Muscle layer of duodenum (tissue), 2 donors: ENCODE data around the gene GALNT18.

Source experiments
- H3K27ac ChIP-seq: one replicate; pipeline ENCODE4 v1.7.0; 2013; ENCODE audit warnings: mild to moderate bottlenecking, low read length
- H3K27me3 ChIP-seq: one replicate; pipeline ENCODE4 v1.7.0; 2013; ENCODE audit warnings: low read depth, mild to moderate bottlenecking, control low read depth, low read length
- H3K36me3 ChIP-seq, 2 donors: one replicate each; pipeline ENCODE4 v1.7.0; 2013; ENCODE audit warnings: low read length in 2 of 2, control low read depth in 1 of 2, mild to moderate bottlenecking in 1 of 2; ENCODE audit not compliant: insufficient read depth in 2 of 2, control insufficient read depth in 1 of 2
- H3K4me1 ChIP-seq, 2 donors: one replicate each; pipeline ENCODE4 v1.7.0; 2013; ENCODE audit warnings: low read length in 2 of 2, mild to moderate bottlenecking in 2 of 2, control low read depth in 1 of 2, moderate library complexity in 1 of 2; ENCODE audit not compliant: insufficient read depth in 2 of 2, control insufficient read depth in 1 of 2
- H3K4me3 ChIP-seq, 2 donors: one replicate each; pipeline ENCODE4 v1.7.0; 2013; ENCODE audit warnings: low read length in 2 of 2, low read depth in 1 of 2, mild to moderate bottlenecking in 1 of 2
- H3K9me3 ChIP-seq, 2 donors: one replicate each; pipeline ENCODE4 v1.7.0; 2013; ENCODE audit warnings: low read length in 2 of 2, control low read depth in 1 of 2, mild to moderate bottlenecking in 1 of 2; ENCODE audit not compliant: control insufficient read depth in 1 of 2
- donor health status: healthy.

The GALNT18 gene

GRCh38 chr11:11391796-11392463 lies 229.9 kb downstream of the GALNT18 start:
- H3K4me1 ChIP-seq: peaks cover 4 to 7% of the 10 kb centered on the region in 2 donors
- H3K27ac ChIP-seq: no peak overlapping the region
- H3K36me3 ChIP-seq: no peaks in the 10 kb centered on the region
- H3K27me3 ChIP-seq: no peaks in the 10 kb centered on the region
- no peaks in the 10 kb centered on the region for H3K9me3 ChIP-seq
- no peak overlapping the region for H3K4me3 ChIP-seq

- Histone ChIP-seq H3K27me3 (no peaks in the 10 kb centered on the region), H3K4me3 (no peak overlapping the region), H3K36me3 (no peaks in the 10 kb centered on the region), H3K9me3 (no peaks in the 10 kb centered on the region), H3K27ac (no peak overlapping the region), H3K4me1 (peaks cover 0 to 7% of the 10 kb centered on the region in 2 donors)
These were observed 230.6 kb downstream of the GALNT18 start for GRCh38 chr11:11391169-11391568.

GRCh38 chr11:11390068-11390771 lies 231.6 kb downstream of the GALNT18 start:
- no peaks in the 10 kb centered on the region for H3K27me3 ChIP-seq
- peaks cover 0 to 7% of the 10 kb centered on the region in 2 donors for H3K4me1 ChIP-seq
- no peak overlapping the region for H3K4me3 ChIP-seq
- no peaks in the 10 kb centered on the region for H3K36me3 ChIP-seq
- H3K27ac ChIP-seq: no peak overlapping the region
- no peaks in the 10 kb centered on the region for H3K9me3 ChIP-seq

- no peak overlapping the region for H3K4me3 ChIP-seq
- H3K36me3 ChIP-seq: no peaks in the 10 kb centered on the region
- H3K27me3 ChIP-seq: no peaks in the 10 kb centered on the region
- H3K4me1 ChIP-seq: peaks cover 0 to 7% of the 10 kb centered on the region in 2 donors
- H3K9me3 ChIP-seq: no peaks in the 10 kb centered on the region
- H3K27ac ChIP-seq: no peak overlapping the region
These were observed 232.6 kb downstream of the GALNT18 start for GRCh38 chr11:11389238-11389637.

GRCh38 chr11:11387622-11388305 lies 234.0 kb downstream of the GALNT18 start:
- no peaks in the 10 kb centered on the region for H3K9me3 ChIP-seq
- peaks cover 0 to 7% of the 10 kb centered on the region in 2 donors for H3K4me1 ChIP-seq
- H3K27ac ChIP-seq: no peak overlapping the region
- H3K4me3 ChIP-seq: no peak overlapping the region
- no peaks in the 10 kb centered on the region for H3K27me3 ChIP-seq
- H3K36me3 ChIP-seq: no peaks in the 10 kb centered on the region

GRCh38 chr11:11387207-11387606 lies 234.6 kb downstream of the GALNT18 start:
- H3K27ac ChIP-seq: no peak overlapping the region
- H3K4me1 ChIP-seq: peaks cover 0 to 7% of the 10 kb centered on the region in 2 donors
- no peak overlapping the region for H3K4me3 ChIP-seq
- no peaks in the 10 kb centered on the region for H3K36me3 ChIP-seq
- H3K27me3 ChIP-seq: no peaks in the 10 kb centered on the region
- H3K9me3 ChIP-seq: no peaks in the 10 kb centered on the region

GRCh38 chr11:11384829-11385228 lies 237.0 kb downstream of the GALNT18 start:
- Histone ChIP-seq H3K27me3 (no peaks in the 10 kb centered on the region), H3K27ac (no peak overlapping the region), H3K4me1 (no peaks in the 10 kb centered on the region), H3K9me3 (no peaks in the 10 kb centered on the region), H3K4me3 (no peak overlapping the region), H3K36me3 (no peaks in the 10 kb centered on the region)

- H3K36me3 ChIP-seq: no peaks in the 10 kb centered on the region
- no peak overlapping the region for H3K27ac ChIP-seq
- H3K27me3 ChIP-seq: no peaks in the 10 kb centered on the region
- no peaks in the 10 kb centered on the region for H3K9me3 ChIP-seq
- H3K4me1 ChIP-seq: no peaks in the 10 kb centered on the region
- no peak overlapping the region for H3K4me3 ChIP-seq
These were observed 237.8 kb downstream of the GALNT18 start for GRCh38 chr11:11383995-11384394.

- H3K9me3 ChIP-seq: no peaks in the 10 kb centered on the region
- H3K27ac ChIP-seq: no peak overlapping the region
- H3K4me1 ChIP-seq: no peaks in the 10 kb centered on the region
These were observed 238.8 kb downstream of the GALNT18 start for GRCh38 chr11:11382858-11383532.

GRCh38 chr11:11381471-11382105 lies 240.2 kb downstream of the GALNT18 start:
- Histone ChIP-seq H3K27me3 (no peaks in the 10 kb centered on the region), H3K4me1 (no peaks in the 10 kb centered on the region), H3K36me3 (no peaks in the 10 kb centered on the region), H3K9me3 (no peaks in the 10 kb centered on the region), H3K4me3 (no peak overlapping the region), H3K27ac (no peak overlapping the region)

More at GRCh38 chr11:11382858-11383532, 238.8 kb downstream of the GALNT18 start:
- H3K27me3 ChIP-seq: no peaks in the 10 kb centered on the region
- no peak overlapping the region for H3K4me3 ChIP-seq
- H3K36me3 ChIP-seq: no peaks in the 10 kb centered on the region

GRCh38 chr11:11380883-11381282 lies 240.9 kb downstream of the GALNT18 start:
- Histone ChIP-seq H3K27me3 (no peaks in the 10 kb centered on the region), H3K4me3 (no peak overlapping the region), H3K36me3 (no peaks in the 10 kb centered on the region), H3K4me1 (no peaks in the 10 kb centered on the region), H3K9me3 (no peaks in the 10 kb centered on the region), H3K27ac (no peak overlapping the region)
